K562 (cell line): Measurements from ENCODE around the gene TMEM237. TPM values are rescaled to one million over a fixed set of nuclear protein-coding genes. Genes with fewer than 3 reads are reported as not detected.

Experiments
- ATAC-seq: fragments of 200-7000 bp; cut with Tn5 transposase; 3 replicates; pipeline ENCODE4 v1.9.1; 2020; ENCODE audit warnings: moderate library complexity
- BruUV-seq: library from RNA; stranded (reverse); fragments of 400-500 nt; replicated peaks from 2 replicates; lab custom pipeline; 2021; lab: Mats Ljungman, UMichigan
- CTCF ChIA-PET: fragments of 300-600 bp; formaldehyde crosslinking; extraction: SDS; loops from one replicate; lab custom pipeline; 2021; ENCODE audit warnings: low intra/inter-chr PET ratio; lab: Yijun Ruan, JAX
- POLR2A ChIA-PET: fragments of 300-600, 350-650 bp; sonication (Branson Sonifier 250); formaldehyde crosslinking; extraction: SDS; loops from one replicate; lab custom pipeline; 2021; ENCODE audit warnings: antibody characterized with exemption, inconsistent platforms; lab: Yijun Ruan, JAX
- DNase-seq, 4 experiments: peaks; one replicate each; pipeline versions ENCODE4 v3.0.0 to v3.0.0-alpha.2; 2011 to 2018; ENCODE audit warnings: low spot score in 3 of 4, mixed read lengths in 3 of 4; ENCODE audit errors: extremely low read depth in 1 of 4
- FAIRE-seq: peaks from 2 replicates; lab custom pipeline; 2011; peaks lifted over from hg19 to GRCh38; lab: Jason Lieb, UNC
- H2AFZ ChIP-seq: 2 replicates; pipeline ENCODE4 v1.6.0; 2011; ENCODE audit warnings: low read depth, low read length, control low read depth, inconsistent platforms
- H3K27ac ChIP-seq: fragments of 200-600 bp; 3 replicates; pipeline ENCODE4 v1.8.0; 2011; ENCODE audit warnings: low read depth, mild to moderate bottlenecking, control low read depth, inconsistent platforms, low read length, moderate library complexity, mixed read lengths; ENCODE audit errors: extremely low read depth
- H3K27me3 ChIP-seq, 2 experiments: fragments of 300-600 bp in 1 of 2; 2 replicates in 1 of 2; 3 replicates in 1 of 2; pipeline versions ENCODE4 v1.6.0 to v1.8.0; 2011; ENCODE audit warnings: inconsistent platforms in 2 of 2, low read length in 2 of 2, mild to moderate bottlenecking in 1 of 2, mixed read lengths in 1 of 2, moderate library complexity in 1 of 2; ENCODE audit not compliant: control insufficient read depth in 2 of 2, insufficient read depth in 2 of 2
- H3K36me3 ChIP-seq: fragments of 300-600 bp; 3 replicates; pipeline ENCODE4 v1.8.0; 2011; ENCODE audit warnings: mild to moderate bottlenecking, low read length, inconsistent platforms; ENCODE audit not compliant: control insufficient read depth, insufficient read depth
- H3K4me1 ChIP-seq, 2 experiments: fragments of 200-600 bp in 1 of 2; replicated peaks in 1 of 2; 2 replicates in 1 of 2; 3 replicates in 1 of 2; pipeline versions ENCODE4 v1.5.1 to v1.8.0; 2011; ENCODE audit warnings: inconsistent platforms in 2 of 2, low read length in 2 of 2, mild to moderate bottlenecking in 1 of 2, mixed read lengths in 1 of 2, moderate library complexity in 1 of 2; ENCODE audit not compliant: control insufficient read depth in 2 of 2, insufficient read depth in 2 of 2
- H3K4me2 ChIP-seq: 2 replicates; pipeline ENCODE4 v1.6.1; 2011; ENCODE audit warnings: low read length, control low read depth, inconsistent platforms, mixed read lengths; ENCODE audit not compliant: insufficient read depth
- H3K4me3 ChIP-seq: fragments of 200-600 bp; sonication (generic), shearing (Covaris generic); 2 replicates; pipeline ENCODE4 v1.5.1; 2016; ENCODE audit warnings: control low read depth, inconsistent platforms
- H3K79me2 ChIP-seq: fragments of 200-600 bp; 3 replicates; pipeline ENCODE4 v1.8.0; 2011; ENCODE audit warnings: low read length, inconsistent platforms; ENCODE audit not compliant: control insufficient read depth, insufficient read depth
- H3K9ac ChIP-seq, 2 experiments: 2 replicates each; pipeline versions ENCODE4 v1.6.0 to v1.6.1; 2011; ENCODE audit warnings: low read depth in 2 of 2, low read length in 2 of 2, control low read depth in 1 of 2, inconsistent platforms in 1 of 2, mild to moderate bottlenecking in 1 of 2, mixed read lengths in 1 of 2; ENCODE audit not compliant: insufficient read depth in 1 of 2
- H3K9me1 ChIP-seq: one replicate; pipeline ENCODE4 v1.6.0; 2011; ENCODE audit warnings: inconsistent platforms, mild to moderate bottlenecking, low read length, moderate library complexity; ENCODE audit not compliant: control insufficient read depth, insufficient read depth
- H3K9me3 ChIP-seq: replicated peaks from 2 replicates; pipeline ENCODE4 v1.5.1; 2011; ENCODE audit warnings: low read depth, low read length, inconsistent platforms; ENCODE audit not compliant: control insufficient read depth, insufficient read depth
- H4K20me1 ChIP-seq: replicated peaks from 2 replicates; pipeline ENCODE4 v1.6.1; 2011; ENCODE audit warnings: low read length, inconsistent platforms, mixed read lengths; ENCODE audit not compliant: control insufficient read depth, insufficient read depth
- ARID2 ChIP-seq: fragments of 450-650 bp; IDR thresholded peaks from 2 replicates; pipeline ENCODE4 v1.6.1; 2017; ENCODE audit warnings: antibody characterized with exemption, mild to moderate bottlenecking
- DIDO1 ChIP-seq: fragments of 450-650 bp; IDR thresholded peaks from 2 replicates; pipeline ENCODE4 v1.6.1; 2016; ENCODE audit warnings: low read depth, missing biosample characterization, missing genetic modification characterization
- DPF2 ChIP-seq: fragments of 450-650 bp; IDR thresholded peaks from 2 replicates; pipeline ENCODE4 v1.6.1; 2016
- LEF1 ChIP-seq: fragments of 450-650 bp; IDR thresholded peaks from 2 replicates; pipeline ENCODE4 v1.6.1; 2016; ENCODE audit warnings: mild to moderate bottlenecking
- MAFK ChIP-seq: IDR thresholded peaks from 2 replicates; pipeline ENCODE4 v1.6.1; 2011; ENCODE audit warnings: low read length, improper control_type of control experiment
- MEF2D ChIP-seq: conservative IDR thresholded peaks from 2 replicates; pipeline ENCODE4 v1.6.1; 2016; ENCODE audit warnings: low read depth, missing genetic modification characterization, missing compliant biosample characterization
- NR2C2 ChIP-seq, 2 experiments: fragments of 200-800 bp in 1 of 2; sonication (Bioruptor generic) in 1 of 2; sonication (generic) in 1 of 2; formaldehyde crosslinking in 1 of 2; IDR thresholded peaks; 2 replicates each; pipeline versions ENCODE4 v1.6.1 to v1.8.0; 2016 to 2022; ENCODE audit warnings: mild to moderate bottlenecking in 1 of 2, missing compliant biosample characterization in 1 of 2, missing genetic modification characterization in 1 of 2, missing genetic modification reagents in 1 of 2
- REST ChIP-seq, 2 experiments: fragments of 450-650 bp; formaldehyde crosslinking in 1 of 2; IDR thresholded peaks; 2 replicates each; pipeline versions ENCODE4 v1.4.0 to v1.6.1; 2014 to 2020; ENCODE audit warnings: mild to moderate bottlenecking in 2 of 2, borderline replicate concordance in 1 of 2, low read depth in 1 of 2
- SMC3 ChIP-seq: conservative IDR thresholded peaks from 2 replicates; pipeline ENCODE4 v1.6.1; 2011; ENCODE audit warnings: low read depth, low read length, improper control_type of control experiment; ENCODE audit not compliant: insufficient read depth
- ZSCAN32 ChIP-seq: fragments of 450-650 bp; formaldehyde crosslinking; IDR thresholded peaks from 2 replicates; pipeline ENCODE4 v1.4.0; 2020; ENCODE audit warnings: mild to moderate bottlenecking, moderate library complexity
- WGBS: fragments of 100-300 bp; shearing (Covaris generic); methylation state at CpG from one replicate; pipeline ENCODE4 v1.1.6; 2016; ENCODE audit warnings: low coverage, mixed read lengths; ENCODE audit not compliant: insufficient coverage; ENCODE audit errors: missing lambda C conversion rate; 5-methylcytosine and 5-hydroxymethylcytosine counted together
- in situ Hi-C: fragments of 300-500 bp; cut with MboI; formaldehyde crosslinking; loops from 4 replicates; pipeline ENCODE4 v1.15.0; 2018; ENCODE audit warnings: inconsistent platforms, mixed read lengths
- intact Hi-C: fragments of 100-400 bp; cut with micrococcal nuclease; formaldehyde crosslinking; loops from 2 replicates; pipeline ENCODE4 v1.14.2; 2022
- polyA plus RNA-seq, 8 experiments: library from polyadenylated mRNA; depleted of rRNA in 4 of 8; stranded (reverse) in 5 of 8; unstranded in 3 of 8; fragments of >200 nt; fragmentation: Nextera tagmentation in 2 of 8; fragmentation: Illumina TruSeq in 1 of 8; extraction: Ambion mirVana in 2 of 8; extraction: Trizol in 1 of 8; gene quantifications; 2 replicates each; pipeline versions ENCODE4 v1.2.1 to v1.2.3, GENCODE V29; 2011 to 2014; ENCODE audit warnings: inconsistent platforms in 1 of 8, missing spikeins in 1 of 8
- total RNA-seq, 7 experiments: library from RNA; depleted of rRNA in 6 of 7; stranded (reverse); fragments of >200 nt in 6 of 7; fragmentation: Illumina TruSeq in 2 of 7; extraction: Trizol in 2 of 7; gene quantifications; 2 replicates each; pipeline versions ENCODE4 v1.2.1 to v1.2.3, GENCODE V29; 2011 to 2021; ENCODE audit warnings: low replicate concordance in 1 of 7
- TF ChIP-seq, protein P1 (sequence below): sonication (generic); formaldehyde crosslinking; IDR thresholded peaks from 2 replicates; pipeline ENCODE4 v1.8.1; 2022; ENCODE audit warnings: missing genetic modification reagents
- TF ChIP-seq, protein P2 (sequence below): fragments of 450-650 bp; conservative IDR thresholded peaks from 2 replicates; pipeline ENCODE4 v1.6.1; 2016; ENCODE audit warnings: missing genetic modification characterization, low read depth, mild to moderate bottlenecking, control low read depth, missing compliant biosample characterization

The TMEM237 gene
- total and polyA plus RNA-seq, 9 of the 15 experiments (the other 6 are each of a cell fraction or from before 2014, with no cell fraction given), result 6.2 to 25.6 (median 17.9) TPM

GRCh38 chr2:201680743-201681142 lies 37.4 kb upstream of the TMEM237 start:
- CTCF ChIA-PET, result interaction anchor here (0.6 to 0.8 kb wide), 2 partner anchors 239 to 336 kb away, joined by 3 to 4 read pairs; no protein-coding TSS in a partner anchor
- intact Hi-C loops, result no loop called here
- TF ChIP-seq MEF2D, result no peak
- TF ChIP-seq, protein P1, sequence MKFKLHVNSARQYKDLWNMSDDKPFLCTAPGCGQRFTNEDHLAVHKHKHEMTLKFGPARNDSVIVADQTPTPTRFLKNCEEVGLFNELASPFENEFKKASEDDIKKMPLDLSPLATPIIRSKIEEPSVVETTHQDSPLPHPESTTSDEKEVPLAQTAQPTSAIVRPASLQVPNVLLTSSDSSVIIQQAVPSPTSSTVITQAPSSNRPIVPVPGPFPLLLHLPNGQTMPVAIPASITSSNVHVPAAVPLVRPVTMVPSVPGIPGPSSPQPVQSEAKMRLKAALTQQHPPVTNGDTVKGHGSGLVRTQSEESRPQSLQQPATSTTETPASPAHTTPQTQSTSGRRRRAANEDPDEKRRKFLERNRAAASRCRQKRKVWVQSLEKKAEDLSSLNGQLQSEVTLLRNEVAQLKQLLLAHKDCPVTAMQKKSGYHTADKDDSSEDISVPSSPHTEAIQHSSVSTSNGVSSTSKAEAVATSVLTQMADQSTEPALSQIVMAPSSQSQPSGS (CRISPR knock-in tag), result no peak
- TF ChIP-seq REST (IDR thresholded peaks at IDR 0.05; ENCODE audit: borderline replicate concordance), result 0 out of 2 replicates have a peak, but pooled peaks have one; percentile 12
- TF ChIP-seq REST (CRISPR knock-in tag; IDR thresholded peaks at IDR 0.05; ENCODE audit: low read depth), result no peak
- no peak for TF ChIP-seq MAFK
- no peak for TF ChIP-seq LEF1
- TF ChIP-seq DIDO1 (tag), result no peak
- no peak for TF ChIP-seq ZSCAN32 (CRISPR knock-in tag)
- no peak for TF ChIP-seq NR2C2 (CRISPR knock-in tag; IDR thresholded peaks at IDR 0.05)
- no peak for TF ChIP-seq NR2C2 (tag; IDR thresholded peaks at IDR 0.05)
- peak; percentile 49 for TF ChIP-seq SMC3
- TF ChIP-seq, protein P2, sequence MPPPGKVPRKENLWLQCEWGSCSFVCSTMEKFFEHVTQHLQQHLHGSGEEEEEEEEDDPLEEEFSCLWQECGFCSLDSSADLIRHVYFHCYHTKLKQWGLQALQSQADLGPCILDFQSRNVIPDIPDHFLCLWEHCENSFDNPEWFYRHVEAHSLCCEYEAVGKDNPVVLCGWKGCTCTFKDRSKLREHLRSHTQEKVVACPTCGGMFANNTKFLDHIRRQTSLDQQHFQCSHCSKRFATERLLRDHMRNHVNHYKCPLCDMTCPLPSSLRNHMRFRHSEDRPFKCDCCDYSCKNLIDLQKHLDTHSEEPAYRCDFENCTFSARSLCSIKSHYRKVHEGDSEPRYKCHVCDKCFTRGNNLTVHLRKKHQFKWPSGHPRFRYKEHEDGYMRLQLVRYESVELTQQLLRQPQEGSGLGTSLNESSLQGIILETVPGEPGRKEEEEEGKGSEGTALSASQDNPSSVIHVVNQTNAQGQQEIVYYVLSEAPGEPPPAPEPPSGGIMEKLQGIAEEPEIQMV (tag), result no peak
- no peak for TF ChIP-seq DPF2
- TF ChIP-seq ARID2, result no peak

More at GRCh38 chr2:201680743-201681142, 37.4 kb upstream of the TMEM237 start:
- no peaks in the 10 kb centered on the region for H3K9me1 ChIP-seq
- no peaks in the 10 kb centered on the region for H3K4me1 ChIP-seq
- H3K27ac ChIP-seq, result no peak overlapping the region
- FAIRE-seq, result peak; percentile 89
- H3K9ac ChIP-seq, result no peak overlapping the region
- POLR2A ChIA-PET, result no interaction called here
- no peaks in the 10 kb centered on the region for H3K79me2 ChIP-seq
- no TSS peak for BruUV-seq
- H4K20me1 ChIP-seq, result no peaks in the 10 kb centered on the region
- H3K9me3 ChIP-seq, result no peaks in the 10 kb centered on the region
- WGBS, result 1% methylated on average over 9 of the region's 9 CpGs
- no peak overlapping the region for H2AFZ ChIP-seq
- DNase-seq, result peak; percentile 48 to 62 (median 59)
- ATAC-seq, result peak; percentile 92
- peaks cover 0 to 6% of the 10 kb centered on the region in 2 experiments; a peak in 2 of 5 replicates for H3K27me3 ChIP-seq
- in situ Hi-C loops, result no loop called here
- H3K36me3 ChIP-seq, result no peaks in the 10 kb centered on the region
- H3K4me3 ChIP-seq, result no peak overlapping the region
- H3K4me2 ChIP-seq, result no peak overlapping the region
